ENCODE results near the gene DARS1.

Gene DARS1

DNA sequence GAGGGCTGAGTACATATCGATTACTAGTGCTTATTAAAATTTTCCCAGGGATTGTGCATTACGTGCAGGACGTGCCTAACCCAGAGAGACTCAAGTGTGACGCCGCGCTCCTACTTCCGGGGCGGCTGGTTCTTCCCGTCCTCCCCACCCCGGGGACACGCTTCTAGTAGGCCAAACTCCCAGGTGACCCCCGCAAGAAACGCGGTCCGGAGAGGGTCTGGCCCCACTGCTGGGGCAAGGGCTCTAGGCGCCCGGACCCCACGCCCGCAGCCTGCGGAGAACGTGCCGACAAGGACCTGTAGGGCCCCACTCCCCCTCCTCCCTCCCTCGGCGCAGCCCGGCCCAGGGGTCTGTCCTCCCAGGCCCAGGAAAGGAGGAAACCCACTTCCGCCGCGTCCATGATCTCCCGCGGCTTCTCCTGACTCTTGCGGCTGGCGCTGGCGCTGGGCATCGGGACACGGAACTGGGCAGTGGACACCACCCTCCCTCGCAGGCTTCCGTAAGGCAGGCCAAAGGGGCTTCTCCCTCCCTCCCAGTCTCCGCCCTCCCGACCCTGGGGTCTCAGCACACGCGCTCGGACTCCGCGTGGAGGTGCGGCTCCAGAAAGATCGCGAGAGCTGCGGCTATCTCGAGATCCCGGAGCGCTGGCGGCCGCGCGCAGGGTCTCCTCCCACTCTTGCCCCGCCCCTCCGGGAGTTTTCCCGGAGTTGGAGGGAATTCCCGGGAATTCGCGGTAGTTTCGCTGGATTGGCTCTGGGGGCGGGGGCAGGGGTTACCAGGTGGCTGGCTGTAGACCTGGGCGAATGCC is at the start of gene DARS1:
Gene DARS1, minus strand, starts transcription at position 609 of the 808 bp plus-strand sequence. Its CDS starts 158 bp downstream, at position 451.
- peak; percentile 81 for DNase-seq (ENCODE audit: low spot score)

GRCh38 chr2:136034629-136035028 is 49.2 kb upstream of the DARS1 start:
- no peak for DNase-seq (ENCODE audit: low spot score)

DNA sequence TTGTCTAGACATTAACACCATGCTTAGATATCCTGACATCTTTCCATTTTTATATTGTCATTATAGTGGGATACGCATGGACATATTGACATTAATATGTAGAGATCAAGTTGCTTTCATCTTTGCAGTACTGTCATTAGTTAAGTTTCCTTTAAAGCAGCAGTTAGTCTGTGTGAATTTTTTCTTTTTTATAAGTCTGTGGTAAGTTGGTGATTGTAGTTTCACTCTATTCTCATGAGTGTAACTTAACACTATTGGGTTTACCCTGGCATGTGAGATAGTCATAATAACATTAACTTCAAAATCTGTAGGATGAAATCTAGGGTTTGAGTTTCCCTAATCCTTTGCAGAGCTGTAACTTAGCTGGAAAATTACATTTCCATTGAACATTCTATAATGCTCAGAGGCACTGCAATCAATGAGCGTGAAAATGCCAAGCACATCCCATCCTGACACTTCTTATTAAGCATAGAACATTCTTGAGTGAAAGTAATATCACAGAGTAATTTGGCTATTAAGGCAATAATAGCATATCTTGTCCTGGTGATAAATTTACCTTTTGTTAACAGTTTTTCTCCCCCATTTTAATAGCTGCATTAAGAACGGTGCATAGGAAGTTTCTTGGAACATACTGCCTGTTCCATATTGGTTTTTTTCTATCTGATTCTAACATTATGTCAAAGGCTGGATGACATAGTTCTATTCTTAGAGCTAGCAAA is 47.5 kb upstream of the DARS1 start:
- no peak for DNase-seq (ENCODE audit: low spot score)

DNA sequence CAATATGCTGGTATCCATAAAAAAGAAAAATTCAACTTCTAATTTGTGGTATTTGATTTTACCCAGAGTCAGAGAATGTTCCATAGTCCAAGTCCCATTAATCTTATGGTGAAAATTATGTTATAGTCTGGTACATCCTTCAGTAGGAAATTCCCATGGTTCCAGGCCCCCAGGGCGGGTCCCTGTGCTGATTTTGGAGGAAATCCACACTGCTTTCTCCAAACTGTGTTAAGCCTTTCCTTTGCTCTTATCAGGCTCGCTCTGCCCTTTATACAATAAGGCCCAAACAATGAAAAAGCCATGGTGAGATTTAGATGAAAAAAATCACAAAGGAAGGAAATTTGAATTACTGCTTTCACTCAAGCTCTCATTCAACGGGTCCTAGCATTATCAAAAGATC is 46.8 kb upstream of the DARS1 start:
- DNase-seq (ENCODE audit: low spot score) = no peak

- no peak for DNase-seq (ENCODE audit: low spot score)
Measured at GRCh38 chr2:136031711-136032110, 46.3 kb upstream of the DARS1 start.

DNA sequence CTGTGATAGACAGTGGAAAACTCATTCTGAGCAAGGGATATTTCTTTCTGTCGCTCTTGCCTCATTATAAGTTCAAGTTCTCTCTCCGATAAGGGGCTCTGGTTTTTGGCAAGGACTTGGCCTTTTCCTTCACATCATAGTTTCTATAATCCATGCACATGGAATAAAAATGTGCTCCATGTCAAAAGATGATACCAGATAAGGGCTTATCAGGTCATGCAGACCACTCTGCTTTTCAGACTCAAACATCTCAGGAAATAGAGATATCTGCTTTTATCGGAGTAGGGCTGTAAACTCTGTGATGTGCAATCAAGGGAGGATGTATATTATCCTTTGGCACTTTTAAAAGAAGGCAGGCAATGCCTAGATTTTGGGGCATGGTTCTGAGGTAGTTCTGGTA is 45.0 kb upstream of the DARS1 start:
- DNase-seq (ENCODE audit: low spot score) = no peak

- DNase-seq (ENCODE audit: low spot score) = no peak
Measured at GRCh38 chr2:136029149-136029548, 43.7 kb upstream of the DARS1 start.

DNA sequence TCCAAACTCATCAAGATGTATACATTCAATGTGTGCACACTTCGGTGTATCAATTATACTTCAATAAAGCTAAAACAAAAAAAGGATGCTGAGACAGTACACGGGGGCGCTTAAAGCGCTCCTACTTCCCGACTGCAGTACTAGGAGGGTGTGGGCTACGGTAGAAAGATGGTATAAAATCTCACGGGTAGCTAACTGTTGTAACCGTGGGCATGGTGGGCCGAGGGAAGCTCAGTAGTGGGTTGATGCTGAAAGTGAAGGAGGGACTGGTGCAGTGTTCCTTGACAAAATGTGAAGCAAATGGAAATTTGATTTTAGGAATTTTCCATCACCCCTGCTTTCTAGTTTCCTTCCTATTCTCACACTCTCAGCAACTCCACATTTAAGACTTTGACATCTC is 42.6 kb upstream of the DARS1 start:
- no peak for DNase-seq (ENCODE audit: low spot score)

DNA sequence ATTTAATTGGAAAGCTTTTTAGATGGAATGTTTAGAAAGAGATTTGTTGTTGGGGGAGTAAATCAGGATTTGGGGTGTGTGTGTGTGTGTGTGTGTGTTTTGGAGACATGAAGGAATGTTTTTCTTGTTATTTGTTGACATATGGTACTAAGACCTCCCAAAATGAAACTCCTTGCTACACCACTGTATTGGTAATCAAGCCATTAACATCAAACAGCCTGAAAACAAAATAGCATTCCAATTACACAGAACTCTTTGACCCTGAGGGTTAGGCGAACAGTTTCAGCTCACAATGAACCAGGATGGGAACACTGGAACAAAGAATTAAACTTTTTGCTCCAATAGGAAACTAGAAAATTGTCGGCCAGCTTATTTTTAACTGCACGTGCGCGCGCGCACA is 41.7 kb upstream of the DARS1 start:
- DNase-seq (ENCODE audit: low spot score) = no peak

DNA sequence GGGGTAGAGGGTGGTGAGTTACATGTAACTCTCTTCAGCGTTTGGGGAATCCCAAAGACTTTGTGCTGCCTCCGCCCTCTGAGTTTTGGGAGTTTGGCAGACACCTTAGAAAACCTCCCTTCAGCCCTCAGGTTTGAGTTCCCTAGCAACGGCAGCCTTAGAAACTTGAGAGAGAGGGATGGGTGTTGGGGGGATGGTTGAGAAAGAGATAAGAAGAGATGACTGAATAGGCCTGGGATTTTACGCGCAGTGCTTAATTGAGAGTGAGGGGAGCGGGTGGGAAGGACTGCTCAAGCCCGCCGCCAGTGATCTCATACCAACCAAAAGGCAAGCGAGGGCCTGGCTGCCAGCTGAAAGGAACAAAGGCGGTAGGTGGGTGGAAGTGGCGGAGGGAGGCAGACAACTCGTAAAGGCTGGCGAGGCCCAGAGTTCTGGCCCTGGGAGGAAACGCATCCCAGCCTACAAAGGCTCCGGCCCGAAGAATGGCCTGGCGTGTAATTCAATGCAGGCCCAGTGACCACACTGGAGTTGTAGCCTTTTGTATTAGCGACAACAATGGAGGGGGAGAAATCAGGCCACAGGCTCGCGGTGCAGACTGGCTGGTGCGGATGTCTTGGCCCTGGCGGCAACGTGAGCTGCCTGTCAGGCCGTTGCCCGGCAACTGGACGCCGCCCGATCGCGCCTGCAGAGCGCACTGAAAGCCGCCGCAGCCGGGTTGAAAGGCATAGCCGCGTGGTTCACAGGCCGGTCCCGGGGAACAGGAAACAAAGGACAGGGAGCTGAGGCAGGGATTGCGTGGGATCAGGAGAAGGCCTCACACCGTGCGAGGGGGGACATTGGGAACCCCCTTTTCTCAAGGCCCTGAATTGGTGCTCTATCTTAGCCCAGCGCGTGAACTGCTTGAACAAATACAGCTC is 39.9 kb upstream of the DARS1 start:
- DNase-seq (ENCODE audit: low spot score) = peak; percentile 61

DNA sequence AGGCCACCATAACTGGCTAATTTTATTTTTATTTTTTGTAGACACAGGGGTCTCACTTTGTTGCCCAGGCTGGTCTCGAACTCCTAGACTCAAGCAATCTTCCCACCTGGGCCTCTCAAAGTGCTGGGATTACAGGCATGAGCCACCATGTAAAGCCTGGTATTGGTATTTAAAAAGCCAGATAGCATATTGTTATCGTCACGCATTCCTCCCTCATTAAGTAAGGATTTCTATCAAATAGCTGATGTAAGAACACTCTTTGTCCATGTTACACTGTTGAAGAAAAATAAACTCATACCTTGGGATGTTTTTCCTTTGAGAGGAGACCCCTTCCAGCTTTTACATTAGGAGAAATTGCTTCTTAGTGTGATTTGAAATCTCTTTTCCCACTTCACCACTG is 39.2 kb upstream of the DARS1 start:
- no peak for DNase-seq (ENCODE audit: low spot score)

DNA sequence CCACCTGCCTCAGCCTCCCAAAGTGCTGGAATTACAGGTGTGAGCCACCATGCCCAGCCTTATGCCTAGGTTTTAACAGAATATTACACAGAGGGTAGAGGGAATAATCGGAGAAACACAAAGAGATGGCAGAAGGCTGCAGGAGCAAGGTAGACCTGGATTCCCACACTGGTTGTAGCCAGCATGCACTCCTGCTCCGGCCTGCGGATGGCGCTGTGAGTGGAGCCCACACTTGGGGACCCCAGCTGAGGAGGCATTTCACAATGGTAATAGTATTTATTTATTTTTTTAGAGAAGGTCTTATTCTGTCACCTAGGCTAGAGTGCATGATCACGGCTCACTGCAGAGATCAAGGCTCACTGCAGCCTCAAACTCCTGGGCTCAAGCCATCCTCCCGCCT is 38.8 kb upstream of the DARS1 start:
- no peak for DNase-seq (ENCODE audit: low spot score)

DNA sequence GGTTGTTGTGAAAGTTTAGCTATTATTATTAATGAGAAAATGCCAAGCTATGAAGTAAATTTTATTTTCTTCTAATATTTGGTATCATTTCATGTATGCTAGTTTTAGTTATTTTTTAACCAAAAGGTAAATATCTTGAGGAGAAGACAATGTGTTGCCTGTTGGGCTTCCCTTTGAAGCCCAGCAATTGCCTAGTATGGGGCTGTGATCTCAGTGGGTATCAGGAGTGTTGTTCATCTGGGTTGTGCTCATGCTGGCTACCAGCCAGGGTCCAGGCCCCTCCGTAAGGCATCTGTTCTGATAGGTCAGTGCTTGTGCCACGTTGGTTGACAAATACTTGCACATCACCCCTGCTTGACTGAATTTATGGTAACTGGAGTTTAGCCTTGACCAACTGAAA is 38.0 kb upstream of the DARS1 start:
- no peak for DNase-seq (ENCODE audit: low spot score)

DNA sequence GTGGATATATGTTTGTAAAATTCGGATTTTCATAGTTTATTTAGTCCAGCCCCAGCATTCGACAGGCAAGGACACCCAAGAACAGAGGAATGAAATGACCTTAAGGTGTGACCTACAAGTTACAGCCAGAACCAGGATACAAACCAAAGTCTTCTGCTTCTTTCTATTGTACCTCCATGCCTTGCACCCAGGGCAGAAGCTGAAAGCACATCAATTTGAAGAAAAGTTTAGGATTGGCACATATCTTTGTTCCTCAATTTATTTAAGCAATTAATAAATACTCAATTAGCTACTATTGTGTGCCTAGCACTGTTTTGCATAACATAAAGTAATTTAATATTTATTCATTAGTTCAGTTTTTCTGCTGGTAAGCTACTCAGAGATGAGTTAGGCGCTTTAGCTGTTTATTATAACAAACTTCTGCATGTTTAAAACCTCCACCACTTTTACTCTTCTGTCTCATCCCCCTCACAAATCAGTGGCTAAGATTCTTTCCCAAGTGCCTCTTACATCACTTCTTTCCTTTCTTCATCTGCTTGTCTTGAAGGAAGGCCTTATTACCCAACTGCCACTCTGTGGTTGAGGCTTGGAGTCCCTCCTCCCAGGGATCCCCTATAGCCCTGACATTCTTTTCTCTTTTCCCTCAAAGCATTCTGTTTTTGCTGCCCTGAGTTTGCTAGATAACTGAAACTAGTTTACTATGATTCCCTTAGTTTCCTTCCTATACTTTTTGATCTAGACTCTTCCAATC is 37.1 kb upstream of the DARS1 start:
- DNase-seq (ENCODE audit: low spot score) = no peak

DNA sequence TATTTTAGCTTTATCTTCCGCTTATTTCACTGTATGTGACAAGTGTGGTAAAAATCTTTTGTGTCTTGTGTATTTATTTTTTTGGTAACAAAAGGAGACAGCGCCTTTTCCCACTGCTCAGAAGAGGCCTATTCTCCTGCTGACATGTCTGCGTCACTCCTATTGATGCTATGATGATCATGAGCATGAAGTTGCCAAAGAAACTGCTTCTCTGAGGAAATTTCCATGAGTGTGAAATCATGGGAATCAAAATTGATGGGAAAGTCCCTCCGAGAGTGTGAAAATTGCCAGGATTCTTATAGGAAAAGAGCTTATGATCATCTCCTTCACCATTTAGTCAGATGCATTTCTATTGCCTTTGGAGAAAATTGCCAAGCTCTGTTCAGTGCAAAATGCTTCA is 36.5 kb upstream of the DARS1 start:
- no peak for DNase-seq (ENCODE audit: low spot score)

DNA sequence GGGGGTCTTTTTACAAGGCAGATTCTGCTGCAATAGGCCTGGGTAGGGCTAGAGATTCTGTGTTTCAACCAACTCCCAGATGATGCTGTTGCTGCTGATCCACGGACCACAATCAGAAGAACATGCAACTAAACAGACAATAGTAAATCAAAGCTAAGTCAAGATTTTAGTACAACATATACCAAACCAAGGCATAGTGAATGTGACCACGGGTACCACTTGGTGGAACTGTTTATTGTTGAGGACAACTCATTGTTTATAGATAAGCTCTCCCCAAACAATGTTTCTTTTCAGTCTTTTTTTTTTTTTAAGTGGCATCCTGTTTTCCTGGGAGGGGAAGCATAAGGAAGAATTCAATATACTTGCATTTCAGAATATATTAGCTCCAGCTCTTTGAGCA is 36.0 kb upstream of the DARS1 start:
- no peak for DNase-seq (ENCODE audit: low spot score)

- DNase-seq (ENCODE audit: low spot score) = no peak
Measured at GRCh38 chr2:136020831-136021230, 35.4 kb upstream of the DARS1 start.

GRCh38 chr2:136019825-136020224 is 34.4 kb upstream of the DARS1 start:
- DNase-seq (ENCODE audit: low spot score) = no peak

DNA sequence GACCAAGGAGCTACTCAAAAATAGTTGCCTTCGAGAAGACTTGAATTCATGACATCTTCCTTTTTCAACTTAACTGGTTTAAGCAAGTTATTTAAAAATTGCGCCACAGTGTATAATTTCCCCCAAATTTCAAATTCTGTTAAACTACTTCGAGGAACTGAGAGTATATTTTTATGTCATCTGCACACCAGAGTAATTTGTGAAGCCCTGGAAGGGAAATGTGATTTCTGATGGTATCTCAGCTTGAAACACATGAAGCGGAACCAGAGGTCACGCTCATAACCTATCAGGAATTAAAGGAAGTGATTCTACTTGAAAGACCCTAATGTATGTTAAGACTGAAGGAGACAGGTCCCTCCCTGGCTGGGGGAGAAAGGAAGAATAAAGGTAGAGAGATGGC is 33.9 kb upstream of the DARS1 start:
- no peak for DNase-seq (ENCODE audit: low spot score)

DNA sequence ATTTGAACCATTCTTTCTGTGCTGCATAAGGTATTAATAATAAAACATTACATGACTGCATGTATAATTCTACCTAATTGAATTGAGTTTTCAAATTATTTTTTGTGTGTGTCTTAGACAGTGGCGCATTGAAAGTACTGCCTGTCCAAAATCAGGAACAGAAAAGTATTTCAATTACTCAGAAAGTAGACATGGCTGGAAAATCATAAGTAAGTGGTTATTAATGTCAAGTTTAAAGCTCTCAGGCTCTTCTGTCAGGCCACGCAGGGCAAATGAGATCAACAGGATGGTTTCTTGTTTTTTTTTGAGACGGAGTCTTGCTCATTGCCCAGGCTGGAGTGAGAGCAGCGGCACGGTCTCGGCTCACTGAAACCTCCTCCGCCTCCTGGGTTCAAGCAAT is 32.4 kb upstream of the DARS1 start:
- no peak for DNase-seq (ENCODE audit: low spot score)

DNA sequence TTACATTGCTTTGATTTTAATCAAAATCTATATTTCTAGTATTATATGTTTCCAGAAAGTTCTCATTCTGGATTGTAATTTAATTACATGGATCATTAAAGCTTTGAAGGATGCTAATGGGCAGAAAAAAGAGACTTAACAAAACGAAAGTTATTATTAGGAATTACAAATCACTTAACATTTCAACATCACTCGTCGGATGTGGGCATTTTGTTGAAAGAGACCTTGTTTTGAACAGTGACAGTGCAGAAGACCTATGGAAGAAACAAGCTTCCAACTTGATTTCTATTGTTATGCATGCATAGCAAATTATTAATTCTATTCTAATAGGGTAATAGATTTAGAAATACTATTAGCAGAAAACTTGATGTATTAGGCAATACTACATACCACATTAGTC is 31.4 kb upstream of the DARS1 start:
- no peak for DNase-seq (ENCODE audit: low spot score)

- no peak for DNase-seq (ENCODE audit: low spot score)
Measured at GRCh38 chr2:136016427-136016826, 31.0 kb upstream of the DARS1 start.
